Mucosa of stomach (tissue), 1 donor: ENCODE measurements around the gene ZNF429.
"Not testable (repeated sequence)": the region's sequence is repeated elsewhere in the genome, so short reads cannot be mapped to it uniquely, and the experiment has no call there.

Experiments
- H3K27me3 ChIP-seq: one replicate; pipeline ENCODE4 v1.7.0; 2013; ENCODE audit warnings: mild to moderate bottlenecking, low read length; ENCODE audit not compliant: control insufficient read depth, insufficient read depth
- H3K36me3 ChIP-seq: one replicate; pipeline ENCODE4 v1.7.0; 2013; ENCODE audit warnings: low read length; ENCODE audit not compliant: control insufficient read depth, insufficient read depth
- H3K4me1 ChIP-seq: one replicate; pipeline ENCODE4 v1.7.0; 2013; ENCODE audit warnings: mild to moderate bottlenecking, low read length; ENCODE audit not compliant: control insufficient read depth, insufficient read depth
- H3K4me3 ChIP-seq: one replicate; pipeline ENCODE4 v1.7.0; 2013; ENCODE audit warnings: low read length
- H3K9ac ChIP-seq: one replicate; pipeline ENCODE4 v1.7.0; 2013; ENCODE audit warnings: mild to moderate bottlenecking, low read length, moderate library complexity
- H3K9me3 ChIP-seq: one replicate; pipeline ENCODE4 v1.7.0; 2013; ENCODE audit warnings: mild to moderate bottlenecking, low read length, moderate library complexity; ENCODE audit not compliant: control insufficient read depth
- donor health status: Pancreatic carcinoma.

ZNF429 gene

GRCh38 chr19:21485926-21486325, 19.5 kb upstream of the ZNF429 start:
- H3K4me1 ChIP-seq, result no peaks in the 10 kb centered on the region
- no peak overlapping the region for H3K9ac ChIP-seq
- H3K27me3 ChIP-seq, result no peaks in the 10 kb centered on the region
- no peak overlapping the region for H3K4me3 ChIP-seq
- H3K36me3 ChIP-seq, result no peaks in the 10 kb centered on the region
- H3K9me3 ChIP-seq, result no peaks in the 10 kb centered on the region

DNA sequence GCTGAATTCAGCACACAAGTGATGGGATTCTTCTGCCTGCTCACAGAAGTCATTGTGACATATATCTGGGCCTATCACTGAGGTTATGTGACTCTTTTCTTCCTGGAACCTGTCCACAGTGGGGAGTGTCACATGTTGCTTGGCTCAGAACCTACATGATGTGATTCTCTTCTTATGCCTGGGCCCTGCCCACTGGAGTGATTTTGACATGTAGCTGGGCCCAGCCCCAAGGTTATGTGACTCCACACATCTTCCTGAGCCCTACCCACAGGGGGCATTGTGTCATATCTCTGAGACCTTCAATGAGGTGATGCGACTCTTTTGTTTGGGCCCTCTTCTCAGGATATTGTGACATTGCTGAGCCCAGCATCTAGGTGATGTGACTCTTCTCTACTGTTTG, 17.4 kb upstream of the ZNF429 start:
- no peaks in the 10 kb centered on the region for H3K36me3 ChIP-seq
- H3K9me3 ChIP-seq, result no peaks in the 10 kb centered on the region
- H3K9ac ChIP-seq, result no peak overlapping the region
- H3K4me1 ChIP-seq, result no peaks in the 10 kb centered on the region
- no peak overlapping the region for H3K4me3 ChIP-seq
- H3K27me3 ChIP-seq, result no peaks in the 10 kb centered on the region

- Histone ChIP-seq H3K27me3 (no peaks in the 10 kb centered on the region), H3K4me1 (no peaks in the 10 kb centered on the region), H3K36me3 (no peaks in the 10 kb centered on the region), H3K9ac (no peak overlapping the region), H3K4me3 (no peak overlapping the region), H3K9me3 (no peaks in the 10 kb centered on the region)
Measured at GRCh38 chr19:21491146-21491545, 14.3 kb upstream of the ZNF429 start.

DNA sequence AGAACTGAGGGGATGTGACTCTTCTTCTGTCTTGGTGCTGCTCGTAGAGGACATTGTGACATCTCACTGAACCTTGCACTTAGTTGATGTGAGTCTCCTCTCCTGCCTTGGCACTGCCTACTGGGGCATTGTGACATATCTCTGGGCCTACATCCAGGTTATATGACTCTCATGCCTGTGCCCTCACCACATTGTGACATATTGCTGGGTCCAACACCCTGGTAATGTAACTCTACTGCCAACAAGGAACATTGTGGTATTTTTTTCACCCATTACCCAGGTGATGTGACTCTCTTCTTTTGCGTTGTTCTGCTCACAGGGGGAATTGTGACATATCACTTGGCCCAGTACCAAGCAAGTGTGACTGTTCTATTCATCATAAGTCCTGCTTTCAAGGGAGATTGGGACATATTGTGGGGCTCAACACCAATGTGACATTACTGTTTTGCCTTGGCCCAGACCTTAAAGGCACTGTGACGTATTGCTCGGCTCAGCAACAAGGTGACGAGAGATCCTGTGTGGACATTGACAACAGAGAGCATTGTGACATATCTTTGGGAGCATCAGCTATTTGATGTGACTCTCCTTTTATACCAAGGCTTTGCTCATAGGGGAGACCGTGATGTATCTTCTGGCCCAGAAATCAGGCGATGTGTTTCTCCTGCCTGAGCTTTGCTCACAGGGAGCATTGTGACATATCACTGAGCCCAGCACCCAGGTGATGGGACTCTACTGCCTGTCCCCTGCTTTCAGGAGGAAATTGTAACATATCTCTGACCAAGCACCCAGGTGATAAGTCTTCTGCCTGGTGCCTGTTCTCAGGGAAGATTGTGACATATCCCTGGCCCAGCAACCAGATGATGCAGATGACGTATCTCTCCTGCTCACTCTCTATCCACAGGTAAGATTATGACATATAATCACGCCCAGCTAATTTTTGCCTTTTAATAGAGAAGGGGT, 12.2 kb upstream of the ZNF429 start:
- H3K36me3 ChIP-seq, result no peaks in the 10 kb centered on the region
- H3K27me3 ChIP-seq, result no peaks in the 10 kb centered on the region
- H3K9ac ChIP-seq, result no peak overlapping the region
- H3K4me3 ChIP-seq, result no peak overlapping the region
- no peaks in the 10 kb centered on the region for H3K4me1 ChIP-seq
- no peaks in the 10 kb centered on the region for H3K9me3 ChIP-seq

- Histone ChIP-seq H3K36me3 (no peaks in the 10 kb centered on the region), H3K9me3 (no peaks in the 10 kb centered on the region), H3K27me3 (no peaks in the 10 kb centered on the region), H3K9ac (no peak overlapping the region), H3K4me1 (no peaks in the 10 kb centered on the region), H3K4me3 (no peak overlapping the region)
Measured at GRCh38 chr19:21496876-21497275, 8.5 kb upstream of the ZNF429 start.

DNA sequence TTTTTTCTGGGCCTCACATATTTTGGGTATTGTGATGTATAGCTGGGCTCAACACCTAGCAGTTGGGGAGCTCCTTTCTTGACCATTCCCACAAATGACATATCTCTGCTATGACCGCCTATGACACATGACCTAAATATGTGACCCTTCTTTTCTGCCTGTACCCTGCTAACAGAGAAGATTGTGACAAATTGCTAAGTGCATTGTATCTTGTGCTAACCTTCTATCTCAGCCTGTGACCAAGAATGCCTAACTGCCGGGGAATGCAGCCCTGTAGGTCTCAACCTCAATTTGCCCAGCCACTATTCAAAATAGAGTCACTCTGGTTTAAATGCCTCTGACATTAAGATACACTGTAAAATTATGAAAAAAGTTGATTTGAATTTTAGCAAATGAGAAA, 6.8 kb upstream of the ZNF429 start:
- Histone ChIP-seq H3K4me1 (no peaks in the 10 kb centered on the region), H3K9me3 (no peaks in the 10 kb centered on the region), H3K36me3 (no peaks in the 10 kb centered on the region)

DNA sequence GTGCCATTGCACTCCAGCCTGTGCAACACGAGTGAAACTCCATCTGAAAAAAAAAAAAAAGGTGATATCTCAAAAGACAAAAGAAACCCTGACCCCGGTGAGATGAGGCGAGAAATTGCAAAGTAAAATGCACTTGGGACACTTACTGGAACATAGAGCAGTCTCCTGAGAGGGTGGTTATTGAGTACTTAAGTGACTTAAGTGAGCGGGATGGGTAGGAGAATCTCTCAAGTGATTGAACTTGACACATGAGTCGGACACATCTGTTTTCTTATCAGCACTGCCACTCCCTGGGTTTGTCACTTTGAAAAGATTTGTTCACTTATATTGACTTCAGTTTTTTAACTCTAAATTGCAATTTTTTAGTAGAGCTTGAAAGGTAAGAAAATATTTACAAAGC, 2.8 kb downstream of the ZNF429 start:
- Histone ChIP-seq H3K9me3 (no peaks in the 10 kb centered on the region), H3K36me3 (no peaks in the 10 kb centered on the region), H3K9ac (no peak overlapping the region), H3K4me1 (no peaks in the 10 kb centered on the region), H3K27me3 (no peaks in the 10 kb centered on the region), H3K4me3 (no peak overlapping the region)

More for the DNA sequence above, 6.8 kb upstream of the ZNF429 start:
- Histone ChIP-seq H3K27me3 (no peaks in the 10 kb centered on the region), H3K4me3 (no peak overlapping the region), H3K9ac (no peak overlapping the region)

GRCh38 chr19:21511058-21511457, 5.7 kb downstream of the ZNF429 start:
- H3K9me3 ChIP-seq, H3K27me3 ChIP-seq, H3K36me3 ChIP-seq, H3K4me1 ChIP-seq, H3K9ac ChIP-seq, H3K4me3 ChIP-seq: not testable (repeated sequence)

DNA sequence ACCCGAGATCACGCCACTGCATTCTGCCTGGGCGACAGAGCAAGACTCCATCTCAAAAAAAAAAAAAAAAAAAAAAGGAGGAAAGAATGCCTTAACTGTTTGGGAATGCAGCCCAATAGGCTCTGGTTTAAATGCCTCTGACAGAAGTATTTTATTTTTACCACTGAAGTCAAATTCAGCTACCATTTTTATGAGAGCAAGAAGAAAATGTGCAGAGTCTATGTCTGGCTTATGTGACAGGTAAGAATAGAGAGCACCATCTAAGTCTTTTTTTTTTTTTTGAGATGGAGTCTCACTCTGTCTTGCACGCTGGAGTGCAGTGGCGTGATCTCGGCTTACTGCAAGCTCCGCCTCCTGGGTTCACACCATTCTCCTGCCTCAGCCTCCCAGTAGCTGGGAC, 7.2 kb downstream of the ZNF429 start:
- not testable (repeated sequence) for H3K27me3 ChIP-seq, H3K4me1 ChIP-seq, H3K9me3 ChIP-seq, H3K36me3 ChIP-seq, H3K9ac ChIP-seq, H3K4me3 ChIP-seq

GRCh38 chr19:21513651-21514050, 8.2 kb downstream of the ZNF429 start:
- Histone ChIP-seq H3K9me3 (no peaks in the 10 kb centered on the region), H3K36me3 (no peaks in the 10 kb centered on the region), H3K27me3 (no peaks in the 10 kb centered on the region), H3K4me1 (no peaks in the 10 kb centered on the region), H3K9ac (no peak overlapping the region), H3K4me3 (no peak overlapping the region)

DNA sequence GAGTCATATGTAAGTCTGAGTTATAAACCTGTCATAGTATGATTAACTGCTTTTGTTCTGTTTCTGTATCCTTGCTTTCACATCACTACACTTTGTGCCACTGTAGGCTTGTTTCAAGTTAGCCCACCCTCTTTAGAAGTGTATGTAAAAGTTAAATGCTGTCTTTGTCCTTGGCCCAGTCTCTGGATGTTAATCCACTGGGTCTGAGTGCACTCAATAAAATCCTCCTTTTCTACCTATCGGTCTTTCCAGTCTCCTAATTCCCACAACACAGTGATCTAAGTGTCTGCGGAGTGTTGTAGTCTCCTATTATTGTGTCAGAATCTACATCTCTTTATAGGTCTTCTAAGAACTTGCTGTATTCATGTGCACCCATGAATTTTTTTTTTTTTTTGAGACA, 14.1 kb downstream of the ZNF429 start:
- Histone ChIP-seq H3K9me3 (peaks cover 28% of the 10 kb centered on the region), H3K4me3 (no peak overlapping the region), H3K36me3 (peaks cover 8% of the 10 kb centered on the region)

GRCh38 chr19:21532904-21533303, 27.5 kb downstream of the ZNF429 start:
- no peak overlapping the region for H3K9ac ChIP-seq
- H3K9me3 ChIP-seq, result peaks cover 13% of the 10 kb centered on the region
- no peaks in the 10 kb centered on the region for H3K36me3 ChIP-seq
- H3K27me3 ChIP-seq, result no peaks in the 10 kb centered on the region
- no peaks in the 10 kb centered on the region for H3K4me1 ChIP-seq
- H3K4me3 ChIP-seq, result no peak overlapping the region

More for the DNA sequence above, 14.1 kb downstream of the ZNF429 start:
- H3K4me1 ChIP-seq, result no peaks in the 10 kb centered on the region
- H3K27me3 ChIP-seq, result no peaks in the 10 kb centered on the region
- no peak overlapping the region for H3K9ac ChIP-seq
